IMR-90 (cell line): ENCODE measurements around the gene POU6F1. TPM values are rescaled to one million over a fixed set of nuclear protein-coding genes. Genes with fewer than 3 reads are reported as not detected.

Experiments used
- ATAC-seq: fragments of 200-7000 bp; cut with Tn5 transposase; 2 replicates; pipeline ENCODE4 v1.9.1; 2020; ENCODE audit warnings: low read depth, mild to moderate bottlenecking, moderate library complexity
- BruUV-seq: library from RNA; stranded (reverse); fragments of 400-500 nt; replicated peaks from 2 replicates; lab custom pipeline; 2021; lab: Mats Ljungman, UMichigan
- CTCF ChIA-PET: fragments of 300-600 bp; formaldehyde crosslinking; extraction: SDS; loops from one replicate; lab custom pipeline; 2021; ENCODE audit warnings: antibody characterized with exemption; lab: Yijun Ruan, JAX
- POLR2A ChIA-PET: fragments of 300-600 bp; sonication (Branson Sonifier 250); formaldehyde crosslinking; loops from one replicate; lab custom pipeline; 2022; ENCODE audit warnings: antibody characterized with exemption; ENCODE audit not compliant: unreplicated experiment; lab: Charles Lee
- DNase-seq: peaks from one replicate; pipeline ENCODE4 v3.0.0; 2013
- H2AFZ ChIP-seq: replicated peaks from 2 replicates; pipeline ENCODE3; 2013; ENCODE audit warnings: low read length, mild to moderate bottlenecking; ENCODE audit not compliant: poor library complexity
- H2AK5ac ChIP-seq: 2 replicates; pipeline ENCODE4 v1.6.1; 2013; ENCODE audit warnings: low read depth, low read length, inconsistent platforms
- H2AK9ac ChIP-seq: replicated peaks from 2 replicates; pipeline ENCODE3; 2013; ENCODE audit warnings: mild to moderate bottlenecking, low read depth, low read length, moderate library complexity; ENCODE audit not compliant: poor library complexity
- H2BK120ac ChIP-seq: 2 replicates; pipeline ENCODE4 v1.6.1; 2013; ENCODE audit warnings: low read depth, low read length, inconsistent platforms
- H2BK15ac ChIP-seq: 3 replicates; pipeline ENCODE4 v1.6.1; 2013; ENCODE audit warnings: low read depth, low read length, inconsistent platforms
- H2BK20ac ChIP-seq: 2 replicates; pipeline ENCODE4 v1.6.1; 2013; ENCODE audit warnings: low read depth, mild to moderate bottlenecking, inconsistent platforms, low read length, moderate library complexity
- H2BK5ac ChIP-seq: 2 replicates; pipeline ENCODE4 v1.6.1; 2013; ENCODE audit warnings: mild to moderate bottlenecking, low read depth, low read length, inconsistent platforms; ENCODE audit not compliant: poor library complexity, severe bottlenecking
- H3K14ac ChIP-seq: replicated peaks from 2 replicates; pipeline ENCODE4 v1.6.1; 2013; ENCODE audit warnings: low read depth, low read length, inconsistent platforms
- H3K18ac ChIP-seq: 2 replicates; pipeline ENCODE4 v1.6.1; 2013; ENCODE audit warnings: low read depth, low read length, control low read depth
- H3K23ac ChIP-seq: 2 replicates; pipeline ENCODE4 v1.6.1; 2013; ENCODE audit warnings: low read depth, low read length, inconsistent platforms
- H3K27ac ChIP-seq: 2 replicates; pipeline ENCODE4 v1.5.1; 2013; ENCODE audit warnings: mild to moderate bottlenecking, control low read depth, low read length; ENCODE audit not compliant: insufficient read depth
- H3K27me3 ChIP-seq: 2 replicates; pipeline ENCODE4 v1.6.1; 2013; ENCODE audit warnings: low read length; ENCODE audit not compliant: control insufficient read depth, insufficient read depth
- H3K36me3 ChIP-seq: 2 replicates; pipeline ENCODE4 v1.6.1; 2013; ENCODE audit warnings: low read length, mixed read lengths; ENCODE audit not compliant: control insufficient read depth, insufficient read depth
- H3K4ac ChIP-seq: 2 replicates; pipeline ENCODE4 v1.6.1; 2013; ENCODE audit warnings: low read depth, low read length, inconsistent platforms
- H3K4me1 ChIP-seq: 2 replicates; pipeline ENCODE4 v1.6.1; 2013; ENCODE audit warnings: low read length, mixed read lengths; ENCODE audit not compliant: control insufficient read depth, insufficient read depth
- H3K4me2 ChIP-seq: 2 replicates; pipeline ENCODE4 v1.6.1; 2013; ENCODE audit warnings: low read depth, mild to moderate bottlenecking, control low read depth, low read length, moderate library complexity
- H3K4me3 ChIP-seq: 2 replicates; pipeline ENCODE4 v1.5.1; 2013; ENCODE audit warnings: low read depth, mild to moderate bottlenecking, control low read depth, low read length, moderate library complexity; ENCODE audit not compliant: insufficient read depth
- H3K56ac ChIP-seq: 2 replicates; pipeline ENCODE4 v1.6.1; 2013; ENCODE audit warnings: low read length, inconsistent platforms; ENCODE audit not compliant: insufficient read depth; ENCODE audit errors: extremely low read depth
- H3K79me1 ChIP-seq, 2 experiments: 2 replicates each; pipeline ENCODE4 v1.6.1; 2013; ENCODE audit warnings: low read length in 2 of 2, inconsistent platforms in 1 of 2, low read depth in 1 of 2
- H3K9ac ChIP-seq: 2 replicates; pipeline ENCODE4 v1.6.1; 2013; ENCODE audit warnings: low read depth, low read length, control low read depth
- H3K9me1 ChIP-seq: 2 replicates; pipeline ENCODE4 v1.6.1; 2013; ENCODE audit warnings: low read length, inconsistent platforms; ENCODE audit not compliant: insufficient read depth
- H3K9me3 ChIP-seq: 2 replicates; pipeline ENCODE4 v1.6.1; 2013; ENCODE audit warnings: low read length; ENCODE audit not compliant: control insufficient read depth, insufficient read depth
- H4K20me1 ChIP-seq: 2 replicates; pipeline ENCODE4 v1.6.1; 2013; ENCODE audit warnings: low read length, inconsistent platforms; ENCODE audit not compliant: insufficient read depth
- H4K5ac ChIP-seq: 2 replicates; pipeline ENCODE4 v1.6.1; 2013; ENCODE audit warnings: mild to moderate bottlenecking, low read depth, low read length, control low read depth
- H4K8ac ChIP-seq, 2 experiments: 2 replicates each; pipeline ENCODE4 v1.6.1; 2013; ENCODE audit warnings: low read depth in 2 of 2, low read length in 2 of 2, control low read depth in 1 of 2, inconsistent platforms in 1 of 2
- H4K91ac ChIP-seq: 2 replicates; pipeline ENCODE4 v1.6.1; 2013; ENCODE audit warnings: low read depth, low read length, inconsistent platforms; ENCODE audit not compliant: insufficient read depth
- BHLHE40 ChIP-seq: fragments of 150-350 bp; IDR thresholded peaks from 2 replicates; pipeline ENCODE4 v1.6.1; 2016; ENCODE audit warnings: mild to moderate bottlenecking, low read depth, low read length
- CEBPB ChIP-seq: IDR thresholded peaks from 2 replicates; pipeline ENCODE4 v1.6.1; 2012; ENCODE audit warnings: low read depth, low read length, improper control_type of control experiment
- CHD1 ChIP-seq: IDR thresholded peaks from 2 replicates; pipeline ENCODE4 v1.6.1; 2012; ENCODE audit warnings: low read depth, low read length, improper control_type of control experiment
- CTCF ChIP-seq: conservative IDR thresholded peaks from 2 replicates; pipeline ENCODE4 v1.5.1; 2012; ENCODE audit warnings: mild to moderate bottlenecking, low read depth, low read length, improper control_type of control experiment
- ELK1 ChIP-seq: fragments of 150-350 bp; IDR thresholded peaks from 2 replicates; pipeline ENCODE4 v1.6.1; 2016; ENCODE audit warnings: low read depth, mild to moderate bottlenecking, low read length, moderate library complexity, borderline replicate concordance
- MAFK ChIP-seq: IDR thresholded peaks from 2 replicates; pipeline ENCODE4 v1.6.1; 2012; ENCODE audit warnings: low read depth, low read length, improper control_type of control experiment
- MAZ ChIP-seq: IDR thresholded peaks from 2 replicates; pipeline ENCODE4 v1.6.1; 2012; ENCODE audit warnings: low read depth, mild to moderate bottlenecking, low read length, improper control_type of control experiment, moderate library complexity, borderline replicate concordance
- NFE2L2 ChIP-seq: fragments of 150-350 bp; IDR thresholded peaks from 2 replicates; pipeline ENCODE4 v1.6.1; 2016; ENCODE audit warnings: low read depth, mild to moderate bottlenecking, low read length
- POLR2A ChIP-seq: IDR thresholded peaks from 2 replicates; pipeline ENCODE4 v1.6.1; 2012; ENCODE audit warnings: mild to moderate bottlenecking, low read depth, low read length
- RAD21 ChIP-seq: IDR thresholded peaks from 2 replicates; pipeline ENCODE4 v1.6.1; 2012; ENCODE audit warnings: low read length, improper control_type of control experiment
- RCOR1 ChIP-seq: IDR thresholded peaks from 2 replicates; pipeline ENCODE4 v1.6.1; 2012; ENCODE audit warnings: mild to moderate bottlenecking, low read length, improper control_type of control experiment; ENCODE audit not compliant: insufficient replicate concordance
- SMC3 ChIP-seq: fragments of 150-350 bp; IDR thresholded peaks from 2 replicates; pipeline ENCODE4 v1.6.1; 2016; ENCODE audit warnings: low read depth, mild to moderate bottlenecking, antibody characterized with exemption, low read length, moderate library complexity
- WGBS, 2 experiments: methylation state at CpG; one replicate each; pipeline versions ENCODE4 v1.1.5 to v1.1.7; 2013; ENCODE audit warnings: missing lambda C conversion rate in 2 of 2; ENCODE audit not compliant: insufficient read length in 1 of 2; ENCODE audit errors: extremely low coverage in 2 of 2; 5-methylcytosine and 5-hydroxymethylcytosine counted together
- dilution Hi-C: fragments of 300-500 bp; cut with HindIII; formaldehyde crosslinking; loops from one replicate; pipeline ENCODE4 v1.14.3; 2018; ENCODE audit warnings: low sequenced_read_pairs; ENCODE audit not compliant: unreplicated experiment
- in situ Hi-C: fragments of 300-500 bp; cut with MboI; formaldehyde crosslinking; loops from 3 replicates; pipeline ENCODE4 v1.14.3; 2019; ENCODE audit warnings: low sequenced_read_pairs, inconsistent platforms, mixed read lengths
- intact Hi-C: fragments of 100-400 bp; cut with micrococcal nuclease; formaldehyde crosslinking; loops from 2 replicates; pipeline ENCODE4 v1.10.0; 2022
- polyA plus RNA-seq, 3 experiments: library from polyadenylated mRNA; depleted of rRNA; stranded (reverse); fragments of >200 nt; gene quantifications; 2 replicates each; pipeline ENCODE4 v1.2.3, GENCODE V29; 2012; ENCODE audit warnings: low replicate concordance in 1 of 3
- total RNA-seq: library from RNA; depleted of rRNA; stranded (reverse); fragments of >200 nt; gene quantifications from 2 replicates; pipeline ENCODE4 v1.2.3, GENCODE V29; 2012

Gene POU6F1
- total and polyA plus RNA-seq, 2 of the 4 experiments (the other 2 are of a cell fraction): 0.90 to 3.6 TPM

DNA sequence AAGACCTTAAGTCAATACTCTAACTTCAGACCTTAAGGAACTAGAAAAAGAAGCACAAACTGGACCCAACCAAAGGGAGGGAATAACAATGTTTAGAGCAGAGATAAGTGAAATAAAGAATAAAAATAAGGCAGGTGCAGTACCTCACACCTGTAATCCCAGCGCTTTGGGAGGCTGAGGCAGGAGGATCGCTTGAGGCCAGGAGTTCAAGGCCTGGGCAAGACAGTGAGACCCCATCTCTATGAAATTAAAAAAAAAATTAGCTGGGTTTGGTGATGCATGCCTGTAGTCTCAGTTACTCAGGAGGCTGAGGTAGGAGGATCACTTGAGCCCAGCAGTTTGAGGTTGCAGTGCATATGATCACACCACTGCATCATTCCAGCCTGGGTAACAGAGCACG lies 54.1 kb downstream of the POU6F1 start:
- H3K9me1 ChIP-seq: peaks cover 5% of the 10 kb centered on the region
- H2BK20ac ChIP-seq: no peak overlapping the region
- H3K9ac ChIP-seq: no peak overlapping the region
- H2BK5ac ChIP-seq: no peak overlapping the region
- peaks cover 18% of the 10 kb centered on the region for H4K20me1 ChIP-seq
- H3K36me3 ChIP-seq: no peaks in the 10 kb centered on the region
- no peak overlapping the region for H2AFZ ChIP-seq
- H2BK120ac ChIP-seq: no peak overlapping the region
- ChIA-PET POLR2A (no interaction called here), CTCF (no interaction called here)
- BruUV-seq: no TSS peak
- dilution Hi-C loops (no loop called here), in situ Hi-C loops (no loop called here), intact Hi-C loops (no loop called here)
- no peak overlapping the region for H3K18ac ChIP-seq
- no peak overlapping the region for H2AK5ac ChIP-seq
- H3K27ac ChIP-seq: no peak overlapping the region
- H4K91ac ChIP-seq: no peak overlapping the region
- no peak overlapping the region for H3K23ac ChIP-seq
- H3K56ac ChIP-seq: no peak overlapping the region
- H3K27me3 ChIP-seq: no peaks in the 10 kb centered on the region
- H3K4me2 ChIP-seq: no peak overlapping the region
- no peaks in the 10 kb centered on the region for H3K4me1 ChIP-seq
- H3K14ac ChIP-seq: no peak overlapping the region
- H2AK9ac ChIP-seq: no peak overlapping the region
- TF ChIP-seq ELK1: no peak
- TF ChIP-seq BHLHE40: no peak
- TF ChIP-seq MAZ: no peak
- TF ChIP-seq POLR2A: no peak
- TF ChIP-seq NFE2L2: no peak
- TF ChIP-seq RCOR1: no peak
- TF ChIP-seq MAFK: no peak
- no peak for TF ChIP-seq RAD21
- no peak for TF ChIP-seq CHD1
- TF ChIP-seq CEBPB: no peak
- TF ChIP-seq CTCF: no peak
- TF ChIP-seq SMC3: no peak
- WGBS, 2 experiments: no CpG with 5 or more reads among the region's 3 CpGs
- H4K5ac ChIP-seq: no peak overlapping the region
- H4K8ac ChIP-seq: no peak overlapping the region
- H3K4ac ChIP-seq: no peak overlapping the region
- no peak overlapping the region for H3K4me3 ChIP-seq
- no peaks in the 10 kb centered on the region for H3K9me3 ChIP-seq
- DNase-seq (no peak), ATAC-seq (no peak)
- H3K79me1 ChIP-seq: peaks cover 31 to 77% of the 10 kb centered on the region in 2 experiments
- no peak overlapping the region for H2BK15ac ChIP-seq
